Parathyroid adenoma (tissue), 2 donors: Measurements from ENCODE around the gene DHX58.

Experiments used
- H2AFZ ChIP-seq: fragments of 300-600 bp; sonication (generic); one replicate; pipeline ENCODE4 v1.7.0; 2017; ENCODE audit warnings: antibody characterized with exemption, mild to moderate bottlenecking
- H3K27ac ChIP-seq: fragments of 300-600 bp; sonication (generic); one replicate; pipeline ENCODE4 v1.7.0; 2017
- H3K27me3 ChIP-seq: fragments of 300-600 bp; sonication (generic); one replicate; pipeline ENCODE4 v1.7.0; 2017; ENCODE audit warnings: low read length; ENCODE audit not compliant: control insufficient read depth, insufficient read depth
- H3K36me3 ChIP-seq: fragments of 300-600 bp; sonication (generic); one replicate; pipeline ENCODE4 v1.7.0; 2017; ENCODE audit warnings: low read length; ENCODE audit not compliant: control insufficient read depth, insufficient read depth
- H3K4me1 ChIP-seq: fragments of 300-600 bp; sonication (generic); one replicate; pipeline ENCODE4 v1.7.0; 2017; ENCODE audit warnings: control low read depth
- H3K4me2 ChIP-seq: fragments of 300-600 bp; sonication (generic); one replicate; pipeline ENCODE4 v1.7.0; 2017; ENCODE audit warnings: low read length
- H3K4me3 ChIP-seq: fragments of 300-600 bp; sonication (generic); one replicate; pipeline ENCODE4 v1.7.0; 2017; ENCODE audit warnings: low read depth, low read length
- H3K79me2 ChIP-seq: fragments of 300-600 bp; sonication (generic); one replicate; pipeline ENCODE4 v1.7.0; 2017; ENCODE audit warnings: control low read depth
- H3K9ac ChIP-seq: fragments of 300-600 bp; sonication (generic); one replicate; pipeline ENCODE4 v1.7.0; 2017; ENCODE audit warnings: mild to moderate bottlenecking
- H3K9me3 ChIP-seq: fragments of 300-600 bp; sonication (generic); one replicate; pipeline ENCODE4 v1.7.0; 2017; ENCODE audit warnings: low read length; ENCODE audit not compliant: control insufficient read depth
- CTCF ChIP-seq: fragments of 300-600 bp; sonication (generic); IDR thresholded peaks from one replicate; pipeline ENCODE4 v1.7.0; 2017; ENCODE audit warnings: antibody characterized with exemption, mild to moderate bottlenecking
- donor health status: primary hyperparathyroidism.

DHX58 gene

GRCh38 chr17:42129109-42129837 lies 16.8 kb upstream of the DHX58 start:
- Histone ChIP-seq H3K9me3 (no peaks in the 10 kb centered on the region), H3K4me3 (no peak overlapping the region), H3K4me2 (peak overlapping the region; percentile 35), H3K27me3 (no peaks in the 10 kb centered on the region), H3K4me1 (peaks cover 15% of the 10 kb centered on the region), H3K36me3 (no peaks in the 10 kb centered on the region), H3K79me2 (peaks cover 8% of the 10 kb centered on the region), H2AFZ (no peak overlapping the region), H3K27ac (peak overlapping the region; percentile 46), H3K9ac (no peak overlapping the region)
- TF ChIP-seq CTCF: no peak

GRCh38 chr17:42127414-42127813 lies 14.9 kb upstream of the DHX58 start:
- no peaks in the 10 kb centered on the region for H3K36me3 ChIP-seq
- TF ChIP-seq CTCF: no peak
- H3K4me1 ChIP-seq: peaks cover 4% of the 10 kb centered on the region
- H3K27me3 ChIP-seq: no peaks in the 10 kb centered on the region
- no peaks in the 10 kb centered on the region for H3K9me3 ChIP-seq
- no peaks in the 10 kb centered on the region for H3K79me2 ChIP-seq
- H3K9ac ChIP-seq: no peak overlapping the region
- H2AFZ ChIP-seq: no peak overlapping the region
- no peak overlapping the region for H3K4me3 ChIP-seq
- H3K4me2 ChIP-seq: no peak overlapping the region
- no peak overlapping the region for H3K27ac ChIP-seq

GRCh38 chr17:42126836-42127235 lies 14.3 kb upstream of the DHX58 start:
- no peaks in the 10 kb centered on the region for H3K27me3 ChIP-seq
- H3K36me3 ChIP-seq: no peaks in the 10 kb centered on the region
- no peak overlapping the region for H3K9ac ChIP-seq
- H2AFZ ChIP-seq: no peak overlapping the region
- no peak for TF ChIP-seq CTCF
- no peaks in the 10 kb centered on the region for H3K9me3 ChIP-seq
- no peaks in the 10 kb centered on the region for H3K79me2 ChIP-seq
- no peak overlapping the region for H3K4me2 ChIP-seq
- H3K4me1 ChIP-seq: peaks cover 4% of the 10 kb centered on the region
- H3K27ac ChIP-seq: no peak overlapping the region
- H3K4me3 ChIP-seq: no peak overlapping the region

- Histone ChIP-seq H3K4me3 (no peak overlapping the region), H3K9ac (no peak overlapping the region), H3K27ac (no peak overlapping the region), H3K27me3 (no peaks in the 10 kb centered on the region), H2AFZ (no peak overlapping the region), H3K4me1 (peaks cover 1% of the 10 kb centered on the region), H3K36me3 (no peaks in the 10 kb centered on the region), H3K79me2 (no peaks in the 10 kb centered on the region), H3K9me3 (no peaks in the 10 kb centered on the region), H3K4me2 (no peak overlapping the region)
- TF ChIP-seq CTCF: no peak
These were observed 13.1 kb upstream of the DHX58 start for GRCh38 chr17:42125565-42125964.

- Histone ChIP-seq H3K4me2 (no peak overlapping the region), H3K36me3 (no peaks in the 10 kb centered on the region), H2AFZ (no peak overlapping the region), H3K9me3 (no peaks in the 10 kb centered on the region), H3K27ac (no peak overlapping the region), H3K79me2 (no peaks in the 10 kb centered on the region), H3K27me3 (no peaks in the 10 kb centered on the region), H3K4me3 (no peak overlapping the region), H3K4me1 (no peaks in the 10 kb centered on the region), H3K9ac (no peak overlapping the region)
- TF ChIP-seq CTCF: no peak
These were observed 11.7 kb upstream of the DHX58 start for GRCh38 chr17:42124256-42124655.
